Middle frontal gyrus (tissue), 1 donor: ENCODE results near the gene PUSL1.
"Not testable (repeated sequence)": the region's sequence is repeated elsewhere in the genome, so short reads cannot be mapped to it uniquely, and the experiment has no call there.

Source experiments
- DNase-seq: peaks from one replicate; pipeline ENCODE4 v3.0.0-alpha.2; 2015; ENCODE audit warnings: low spot score; ENCODE audit errors: extremely low spot score

Gene PUSL1

GRCh38 chr1:1309251-1310108, 1.1 kb downstream of the PUSL1 start:
- no peak for DNase-seq

GRCh38 chr1:1310109-1310385, 1.6 kb downstream of the PUSL1 start:
- DNase-seq, result no peak

- DNase-seq, result no peak
These were observed 2.2 kb downstream of the PUSL1 start for GRCh38 chr1:1310476-1311053.

GRCh38 chr1:1311107-1312104, 3.0 kb downstream of the PUSL1 start:
- no peak for DNase-seq

- DNase-seq, result no peak
These were observed 4.3 kb downstream of the PUSL1 start for GRCh38 chr1:1312450-1313314.

- no peak for DNase-seq
These were observed 5.3 kb downstream of the PUSL1 start for GRCh38 chr1:1313500-1314236.

GRCh38 chr1:1314237-1314586, 5.8 kb downstream of the PUSL1 start:
- no peak for DNase-seq

GRCh38 chr1:1314678-1315335, 6.4 kb downstream of the PUSL1 start:
- DNase-seq, result no peak

GRCh38 chr1:1315435-1315954, 7.1 kb downstream of the PUSL1 start:
- DNase-seq, result no peak

GRCh38 chr1:1316199-1316598, 7.8 kb downstream of the PUSL1 start:
- not testable (repeated sequence) for DNase-seq

- no peak for DNase-seq
These were observed 9.0 kb downstream of the PUSL1 start for GRCh38 chr1:1317420-1317819.

GRCh38 chr1:1318131-1318652, 9.8 kb downstream of the PUSL1 start:
- DNase-seq, result peak; percentile 35

GRCh38 chr1:1318777-1319645, 10.6 kb downstream of the PUSL1 start:
- DNase-seq, result no peak

GRCh38 chr1:1319646-1319941, 11.2 kb downstream of the PUSL1 start:
- no peak for DNase-seq

GRCh38 chr1:1320666-1321448, 12.5 kb downstream of the PUSL1 start:
- no peak for DNase-seq

- no peak for DNase-seq
These were observed 13.1 kb downstream of the PUSL1 start for GRCh38 chr1:1321477-1321876.

GRCh38 chr1:1322418-1322817, 14.0 kb downstream of the PUSL1 start:
- no peak for DNase-seq

GRCh38 chr1:1322952-1323351, 14.6 kb downstream of the PUSL1 start:
- no peak for DNase-seq
